ENCODE measurements around the gene KRT27.

KRT27 gene

DNA sequence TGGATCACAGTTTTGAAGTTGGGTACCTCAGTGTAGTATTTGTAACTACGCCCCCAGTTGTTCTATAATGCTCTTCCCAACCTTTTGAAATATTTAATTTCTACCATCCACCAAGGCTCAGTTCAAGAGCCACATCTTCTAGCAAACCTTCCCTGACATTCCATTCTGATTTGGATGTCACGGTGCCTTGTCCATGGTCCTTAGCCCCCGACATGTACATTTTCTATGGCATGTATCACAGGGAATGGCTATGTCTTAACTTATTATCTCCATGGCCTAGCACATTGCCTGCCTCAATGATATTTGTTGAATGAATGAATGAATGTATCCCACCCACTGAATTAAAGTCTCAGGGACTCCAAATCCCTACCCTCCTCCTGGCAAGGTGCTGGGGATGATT lies 23.8 kb upstream of the KRT27 start:
- no peak for DNase-seq

DNA sequence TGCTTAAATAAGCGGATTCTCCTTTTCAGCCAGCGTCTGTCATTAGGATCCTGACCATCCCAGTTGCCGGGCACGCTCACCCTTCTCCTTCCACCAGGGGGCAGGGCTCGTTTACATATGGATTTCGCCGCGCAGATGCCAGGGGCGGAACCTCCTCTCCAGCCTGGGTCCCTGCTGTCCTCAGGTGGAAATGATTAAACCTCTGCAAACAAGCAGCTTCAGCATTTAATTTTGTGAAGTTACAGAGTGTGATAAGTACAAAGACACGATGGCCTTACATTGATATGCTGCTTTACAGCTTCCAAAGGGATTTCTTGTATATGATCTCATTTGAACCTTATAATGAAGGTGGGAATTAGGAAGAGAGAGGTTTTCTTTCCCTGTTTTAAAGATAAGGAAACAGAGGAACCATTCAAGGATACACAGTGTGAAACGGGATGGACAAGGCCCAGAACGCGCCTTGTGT lies 21.3 kb upstream of the KRT27 start:
- peak; percentile 62 for DNase-seq

DNA sequence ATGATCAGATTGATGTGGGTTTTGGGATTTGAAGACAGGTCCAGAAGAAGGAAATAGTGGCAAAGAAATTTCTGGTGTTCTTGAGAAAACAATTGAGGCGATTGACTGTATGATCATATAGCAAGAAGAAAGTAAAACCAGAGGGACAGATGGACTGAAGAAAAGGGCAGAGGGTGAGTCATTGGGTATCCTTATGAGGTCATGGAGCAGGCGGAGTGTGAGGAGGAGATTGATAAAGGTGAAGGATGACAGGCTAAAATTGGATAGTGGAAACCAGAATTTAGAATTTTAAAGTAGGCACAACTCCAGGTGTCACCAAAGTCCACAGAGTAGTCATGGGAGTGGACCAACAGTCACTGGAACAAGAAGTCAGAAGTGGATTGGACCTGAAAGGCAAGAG lies 18.8 kb upstream of the KRT27 start:
- DNase-seq, result no peak

DNA sequence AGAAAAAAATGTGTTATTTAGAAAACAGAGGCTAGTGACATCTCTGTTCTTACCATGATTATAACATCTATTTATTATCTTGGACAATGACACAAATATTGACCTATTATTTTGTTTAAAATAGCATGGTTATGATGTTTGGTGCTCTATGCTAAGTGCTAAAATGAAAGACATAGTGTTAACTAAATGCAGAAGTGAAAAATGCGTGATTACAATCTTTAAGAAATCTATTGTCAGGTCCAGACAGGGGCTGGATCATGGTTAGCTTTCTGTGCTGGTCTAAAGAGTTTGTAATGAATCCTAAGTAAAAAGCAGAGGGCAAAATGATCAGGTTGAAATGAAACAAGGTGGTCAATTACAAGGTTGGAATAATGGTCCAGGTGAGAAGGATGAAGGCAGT lies 18.0 kb upstream of the KRT27 start:
- DNase-seq, result no peak

DNA sequence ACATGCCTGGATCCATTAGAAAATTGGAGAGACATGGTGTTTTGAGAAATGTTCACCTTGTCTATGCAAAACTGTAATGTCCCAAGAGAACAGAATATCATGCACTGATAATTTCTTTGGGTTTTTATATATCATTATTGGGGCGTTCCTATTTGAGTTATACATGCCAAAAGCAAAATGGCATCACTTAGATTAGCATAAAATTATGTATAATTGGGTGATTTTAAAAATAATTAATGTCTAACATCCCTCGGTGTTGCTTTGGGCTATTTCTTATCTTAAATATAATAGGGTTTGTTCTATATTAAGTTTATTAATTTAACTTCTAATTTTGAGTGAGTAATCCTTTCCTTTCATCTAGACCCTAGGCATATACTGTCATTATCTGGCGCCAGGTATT lies 17.5 kb upstream of the KRT27 start, which contains the start of gene KRT28:
Gene KRT28 (minus strand): TSS at position 101 of the 400 bp plus-strand sequence. CDS start 66 bp downstream, at position 35.
- no peak for DNase-seq

DNA sequence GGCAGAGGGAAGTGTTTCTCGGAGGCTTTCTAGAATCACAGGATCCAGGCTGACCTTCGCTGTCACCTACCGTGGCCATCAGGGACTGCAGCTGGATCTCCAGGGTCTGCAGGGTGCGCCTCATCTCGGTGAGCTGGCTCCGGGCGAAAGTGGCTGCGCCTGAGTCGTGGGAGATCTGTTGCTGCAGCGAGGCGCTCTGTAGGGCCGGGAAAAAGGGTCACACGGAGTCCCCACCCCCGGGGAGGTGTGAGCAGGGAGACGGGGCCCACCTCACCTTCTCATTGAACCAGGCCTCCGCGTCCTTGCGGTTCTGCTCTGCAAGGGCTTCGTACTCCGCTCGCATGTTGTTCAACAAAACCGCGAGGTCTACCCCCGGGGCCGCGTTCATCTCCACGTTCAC lies 14.5 kb upstream of the KRT27 start:
- DNase-seq, result no peak

DNA sequence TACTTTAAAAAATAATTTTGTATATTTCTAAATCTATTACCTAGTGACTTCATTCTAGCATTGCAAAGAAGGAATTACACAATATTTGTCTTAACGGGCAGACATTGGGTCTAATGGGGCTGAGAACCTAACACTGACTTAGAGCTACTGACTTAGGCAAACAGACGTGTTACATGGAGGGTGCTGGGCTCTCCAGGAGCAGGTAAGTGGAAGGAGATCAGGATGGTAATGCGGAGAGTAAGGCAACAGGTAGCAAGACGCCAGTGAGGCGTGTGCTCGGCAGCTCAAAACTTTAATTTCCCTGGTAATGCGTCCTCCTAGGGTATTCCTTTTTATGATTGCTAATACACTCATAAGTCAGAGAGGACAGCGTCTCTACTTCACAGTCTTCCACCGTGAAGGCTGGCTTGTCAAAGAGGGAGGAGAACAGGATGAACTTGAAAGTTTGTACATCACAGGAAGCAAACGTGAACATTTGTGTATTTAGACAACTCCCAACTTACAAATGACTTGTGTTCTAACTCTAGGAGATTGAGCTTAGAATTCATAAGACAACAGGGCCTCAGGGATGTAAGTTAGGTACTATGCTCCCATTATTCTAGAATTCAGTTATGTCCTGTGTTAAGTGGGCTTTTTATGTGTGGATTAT lies 12.8 kb upstream of the KRT27 start:
- DNase-seq, result no peak

DNA sequence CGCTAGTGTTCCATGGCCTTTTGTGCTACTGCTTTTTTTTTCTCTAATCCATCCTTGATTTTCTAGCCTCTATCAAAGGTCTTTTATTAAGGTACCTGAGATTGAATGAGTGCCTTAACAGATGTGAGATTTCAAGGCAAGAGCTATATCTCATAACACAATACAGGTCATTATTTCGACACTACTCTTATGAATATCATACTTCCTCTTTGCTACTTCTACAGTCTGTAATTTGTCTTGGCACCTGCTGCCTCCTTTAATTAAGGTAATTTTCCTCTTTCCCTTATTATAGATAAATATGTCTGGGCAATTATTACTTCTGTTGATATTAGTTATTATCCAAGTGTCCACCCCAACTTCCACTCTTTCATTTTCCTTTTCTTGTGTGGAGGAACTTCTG lies 12.1 kb upstream of the KRT27 start:
- DNase-seq, result no peak

DNA sequence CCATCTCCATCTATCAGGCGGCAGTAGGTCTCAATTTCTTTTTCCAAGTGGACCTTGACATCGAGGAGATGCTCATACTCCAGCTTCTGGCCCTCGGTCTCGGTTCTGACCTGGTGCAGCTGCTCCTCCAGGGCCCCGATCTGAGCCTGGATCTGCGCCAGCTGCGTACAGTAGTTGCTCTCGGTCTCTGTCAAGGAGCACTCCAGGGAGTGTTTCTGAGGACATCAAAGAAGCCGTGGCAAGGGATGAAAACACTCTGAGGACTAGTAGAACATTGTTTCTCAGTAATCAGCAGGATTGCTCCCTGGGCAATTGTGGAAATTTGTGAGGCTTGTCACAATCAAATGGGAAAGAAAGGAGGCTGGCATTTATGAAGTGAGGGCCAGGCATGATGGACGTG lies 11.5 kb upstream of the KRT27 start:
- no peak for DNase-seq

DNA sequence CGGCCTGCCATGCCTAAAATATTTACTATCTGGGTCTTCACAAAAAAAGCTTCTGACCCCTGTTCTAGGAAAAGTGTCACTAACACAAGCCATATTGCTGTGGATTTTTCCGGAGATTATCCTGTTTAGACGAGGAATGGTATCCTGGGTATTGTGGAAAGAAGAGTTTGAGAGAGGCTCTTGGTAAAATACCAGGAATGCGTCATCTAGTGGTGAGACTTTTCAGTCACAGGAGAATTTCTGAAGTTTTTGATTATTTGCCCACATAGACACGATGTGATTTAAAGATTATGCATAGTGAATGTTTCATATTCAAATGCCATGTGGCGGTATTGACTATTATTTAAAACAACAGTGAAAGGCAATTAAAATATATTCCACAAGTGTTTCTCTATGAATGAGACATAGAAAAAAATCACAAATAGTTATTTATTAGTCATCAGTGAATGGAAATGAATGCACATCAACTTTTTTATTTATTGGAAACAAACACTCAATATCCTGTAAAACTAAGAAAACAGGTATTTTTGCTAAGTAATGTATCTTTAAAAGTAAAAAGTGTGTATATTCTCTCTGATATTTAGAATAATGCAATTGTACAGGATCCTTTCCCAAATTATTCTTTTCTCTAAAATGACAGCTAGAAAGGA lies 9.6 kb upstream of the KRT27 start:
- no peak for DNase-seq

DNA sequence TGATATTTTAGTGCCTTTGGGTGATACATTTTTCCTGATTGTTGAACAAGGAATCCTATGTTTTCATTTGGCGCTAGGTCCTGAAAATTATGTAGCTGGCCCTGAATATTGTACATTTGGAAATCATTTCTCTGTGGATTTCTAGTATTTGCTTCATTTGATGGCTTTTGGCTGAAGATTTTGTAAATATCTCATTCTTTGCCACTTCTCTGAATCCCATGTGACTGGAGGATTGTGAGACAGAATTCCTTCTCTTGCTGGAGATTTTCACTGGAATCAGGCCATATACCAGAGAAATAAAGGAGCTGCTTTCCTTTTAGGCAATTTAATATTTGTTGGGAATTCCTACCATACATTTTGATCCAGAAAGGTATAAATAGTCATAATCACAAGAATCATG lies 8.8 kb upstream of the KRT27 start:
- DNase-seq, result no peak

DNA sequence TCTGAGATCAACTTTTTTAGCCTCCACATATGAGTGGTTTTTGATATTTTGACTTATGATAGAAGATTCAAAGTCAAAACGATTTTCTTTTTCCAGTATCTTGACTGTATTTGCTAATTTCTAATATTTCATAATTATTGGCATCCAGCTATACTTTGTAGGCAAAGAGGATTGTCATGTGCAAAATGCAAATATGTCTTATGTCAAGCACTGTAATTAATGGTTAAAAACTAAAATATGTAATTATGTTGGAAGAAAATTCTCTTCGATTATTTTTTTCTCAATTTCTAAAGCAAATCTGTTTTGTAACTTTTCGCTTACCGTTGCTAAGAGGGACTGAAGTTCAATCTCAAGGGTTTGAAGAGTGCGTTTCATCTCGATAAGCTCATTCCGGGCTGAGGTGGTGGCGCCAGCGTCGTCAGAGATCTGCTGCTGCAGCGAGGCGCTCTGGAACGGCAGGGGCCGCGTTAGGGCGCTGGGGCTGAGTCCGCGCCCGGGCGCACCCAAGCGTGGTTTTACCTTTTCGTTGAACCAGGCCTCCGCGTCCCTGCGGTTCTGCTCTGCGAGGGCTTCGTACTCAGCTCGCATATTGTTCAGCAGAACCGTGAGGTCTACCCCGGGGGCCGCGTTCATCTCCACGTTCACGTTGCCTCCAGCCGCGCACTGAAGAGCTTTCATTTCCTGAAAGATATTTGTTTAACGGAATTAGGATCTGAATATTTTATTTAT lies 3.0 kb downstream of the KRT27 start:
- no peak for DNase-seq

DNA sequence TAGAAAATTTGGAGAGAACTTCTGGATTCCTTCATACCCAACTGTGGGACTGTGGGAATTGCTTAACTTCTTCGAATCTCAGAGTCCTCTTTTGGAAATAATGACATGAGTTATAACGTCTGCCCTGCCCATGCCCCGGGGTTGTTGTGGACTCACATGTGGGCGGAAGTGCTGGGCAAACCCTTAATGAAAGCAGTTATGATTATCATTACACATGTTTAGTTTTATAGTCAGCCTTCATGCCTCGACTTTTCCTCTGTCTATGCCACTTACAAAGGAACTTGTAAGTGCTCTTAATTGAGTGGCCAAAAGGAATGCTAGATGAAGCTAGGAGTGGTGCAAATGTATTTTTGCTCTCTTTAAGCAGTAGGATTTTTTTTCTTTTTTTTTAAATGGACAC lies 3.9 kb downstream of the KRT27 start:
- DNase-seq, result no peak

DNA sequence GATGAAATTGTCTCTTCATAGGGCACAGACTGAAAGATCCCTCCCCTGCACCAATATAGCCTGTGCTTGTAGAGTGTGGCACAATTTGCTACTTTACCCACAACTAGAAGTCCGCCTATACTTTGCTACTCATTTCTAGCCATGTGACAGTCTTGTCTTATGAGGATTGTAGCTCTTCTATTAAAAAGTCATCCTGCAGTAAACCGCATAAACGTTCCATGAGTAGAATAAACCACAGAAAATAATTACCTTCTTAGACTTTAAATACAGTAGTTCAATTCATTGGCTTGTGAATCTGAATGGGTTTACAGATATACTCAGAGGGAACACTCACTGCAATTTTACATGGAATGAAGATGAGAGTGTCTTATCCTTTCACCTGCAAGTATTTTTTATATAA lies 4.4 kb downstream of the KRT27 start:
- no peak for DNase-seq

DNA sequence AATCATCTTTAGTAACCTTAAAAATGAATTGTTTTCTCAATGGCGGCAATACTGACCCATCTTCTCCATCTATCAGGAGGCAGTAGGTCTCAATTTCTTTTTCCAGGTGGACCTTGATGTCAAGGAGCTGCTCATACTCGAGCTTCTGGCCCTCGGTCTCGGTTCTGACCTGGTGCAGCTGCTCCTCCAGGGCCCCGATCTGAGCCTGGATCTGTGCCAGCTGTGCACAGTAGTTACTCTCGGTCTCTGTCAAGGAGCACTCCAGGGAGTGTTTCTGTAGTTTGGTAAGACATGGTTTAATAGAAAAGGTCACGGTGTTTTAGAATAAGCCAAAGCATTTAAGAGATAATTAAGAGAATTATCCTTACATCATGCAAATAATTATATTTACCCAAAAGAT lies 4.9 kb downstream of the KRT27 start:
- DNase-seq, result no peak

DNA sequence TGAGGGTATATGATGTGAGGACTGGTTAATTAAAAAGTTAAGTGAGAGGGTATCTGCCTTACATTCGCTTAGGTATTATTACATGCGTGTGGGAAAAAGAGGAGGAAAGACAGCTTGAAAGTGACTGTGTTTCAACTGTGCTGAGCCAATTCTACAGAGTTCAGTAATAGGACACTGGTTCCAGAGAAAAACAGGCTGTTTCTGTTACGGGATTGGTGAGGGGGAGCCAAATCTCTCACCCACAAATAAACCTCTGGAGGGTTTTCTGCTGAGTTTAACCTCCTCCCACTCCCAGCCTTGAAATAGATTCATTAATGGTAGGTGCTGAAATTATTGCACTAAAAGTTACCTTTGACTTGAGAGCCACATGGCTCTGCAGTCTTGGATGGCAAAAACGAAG lies 6.4 kb downstream of the KRT27 start:
- DNase-seq, result no peak

DNA sequence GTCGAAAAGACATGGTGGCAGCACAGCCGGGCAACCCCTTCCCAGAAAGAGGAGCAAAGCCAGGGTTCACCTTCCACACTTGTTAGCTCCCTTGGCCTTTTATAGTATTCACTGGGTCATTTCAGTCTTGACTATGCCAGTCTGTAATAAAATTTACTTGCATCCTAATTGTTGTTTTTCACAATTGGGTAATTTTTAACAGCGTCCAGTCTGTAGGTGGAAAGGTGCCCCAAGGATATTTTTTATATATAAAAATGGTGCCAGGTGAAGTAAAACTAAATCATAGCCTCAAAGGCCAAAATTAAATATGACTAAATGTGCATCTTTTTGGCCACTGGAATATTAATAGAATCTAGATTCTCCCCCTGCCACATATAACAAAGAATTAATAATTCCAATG lies 10.2 kb downstream of the KRT27 start, which contains the start of gene KRT26:
Gene KRT26 (minus strand): TSS at position 101 of the 400 bp plus-strand sequence. CDS start 88 bp downstream, at position 13.
- no peak for DNase-seq

DNA sequence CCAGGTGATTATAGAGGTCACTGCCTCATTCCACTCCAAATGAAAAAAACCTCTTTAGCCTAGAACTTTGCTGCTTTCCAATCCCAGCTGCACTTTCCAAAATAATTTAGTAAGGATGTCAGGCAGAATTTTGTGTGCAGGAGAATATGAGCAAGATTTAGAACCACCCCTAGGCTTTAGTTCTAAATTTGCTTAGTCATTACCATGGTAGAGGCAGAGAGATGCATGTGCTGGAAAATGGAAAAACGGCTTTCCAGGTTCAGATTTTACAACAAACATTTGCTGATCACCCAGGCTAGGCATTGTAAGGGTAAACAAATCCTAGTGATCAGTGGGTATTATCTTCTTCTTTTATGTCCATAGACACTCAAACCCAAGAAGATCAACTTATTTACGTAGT lies 16.7 kb downstream of the KRT27 start:
- DNase-seq, result no peak

DNA sequence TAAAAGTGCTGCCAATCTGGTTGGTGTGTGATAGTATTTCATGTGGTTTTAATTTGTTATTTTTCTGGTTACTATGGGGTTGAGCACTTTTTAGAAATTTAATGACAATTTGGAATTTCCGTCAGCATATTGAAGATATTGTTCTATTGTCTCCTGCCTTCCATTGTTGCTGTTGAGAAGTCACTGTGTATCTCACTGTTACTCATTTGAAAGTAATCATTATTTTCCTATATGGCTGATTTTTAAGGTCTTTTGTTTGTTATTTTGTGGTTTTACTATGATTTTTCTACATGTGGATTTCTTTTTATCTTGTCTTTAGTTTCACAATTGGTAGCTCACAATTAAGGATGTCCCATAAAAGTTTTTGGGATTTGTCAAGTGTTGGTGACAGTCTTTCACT lies 18.6 kb downstream of the KRT27 start:
- no peak for DNase-seq

DNA sequence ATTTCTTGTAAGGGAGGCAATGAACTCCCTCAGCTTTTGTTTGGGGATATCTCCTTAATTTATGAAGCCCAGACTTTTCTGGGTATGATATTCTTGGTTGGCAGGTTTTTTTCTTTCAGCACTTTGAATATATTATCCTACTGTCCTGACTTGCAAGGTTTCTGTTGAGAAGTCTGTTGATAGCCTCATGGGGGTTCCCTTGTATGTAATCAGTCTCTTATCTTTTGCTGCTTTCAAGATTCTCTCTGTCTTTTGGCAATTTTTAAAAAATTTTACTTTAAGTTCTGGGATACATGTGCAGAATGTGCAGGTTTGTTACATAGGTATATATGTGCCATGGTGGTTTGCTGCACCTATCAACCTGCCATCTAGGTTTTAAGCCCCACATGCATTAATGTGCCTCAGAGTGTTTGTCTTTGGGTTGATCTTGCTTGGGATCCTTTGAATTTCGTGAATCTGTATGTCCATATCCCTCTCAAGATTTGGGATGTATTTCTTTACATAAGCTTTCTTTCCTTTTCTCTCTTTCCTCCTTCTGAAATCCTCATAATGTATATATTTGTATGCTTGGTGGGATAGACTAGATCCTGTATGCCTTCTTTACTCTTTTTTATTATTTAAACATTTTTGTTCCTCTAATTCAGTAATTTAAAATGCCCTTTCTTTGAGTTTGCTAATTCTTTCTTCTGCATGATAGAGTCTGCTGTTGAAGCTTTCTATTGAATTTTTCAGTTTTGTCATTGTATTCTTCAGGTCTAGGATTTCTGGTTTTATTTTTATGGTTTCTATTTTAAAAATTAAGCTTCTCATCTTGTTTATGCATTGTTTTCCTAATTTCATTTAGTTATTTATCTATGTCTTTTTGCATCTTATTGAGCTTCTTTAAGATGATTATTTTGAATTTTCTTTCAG lies 22.0 kb downstream of the KRT27 start:
- no peak for DNase-seq

DNA sequence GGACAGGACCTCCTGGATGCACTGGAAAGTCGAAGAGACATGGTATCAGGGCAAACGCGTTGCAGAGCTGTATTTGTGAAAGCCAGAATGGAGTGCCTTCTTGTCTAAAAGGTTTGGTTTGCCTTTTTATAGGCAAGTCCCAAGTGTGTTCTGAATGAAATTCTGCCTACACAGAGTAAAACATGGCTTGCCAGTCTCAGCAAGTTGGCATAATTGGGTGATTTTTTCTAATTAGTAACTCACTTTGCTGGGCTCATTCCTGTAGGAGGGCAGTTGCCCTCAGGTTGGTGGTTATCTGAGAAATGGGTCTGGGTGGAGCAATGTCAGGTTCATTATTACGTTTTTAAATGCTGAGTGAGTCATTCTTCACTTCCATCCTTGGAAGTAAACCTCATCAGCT lies 27.1 kb downstream of the KRT27 start, which contains the start of gene KRT25:
Gene KRT25 (minus strand): TSS at position 101 of the 400 bp plus-strand sequence. CDS start 60 bp downstream, at position 41.
- DNase-seq, result no peak

DNA sequence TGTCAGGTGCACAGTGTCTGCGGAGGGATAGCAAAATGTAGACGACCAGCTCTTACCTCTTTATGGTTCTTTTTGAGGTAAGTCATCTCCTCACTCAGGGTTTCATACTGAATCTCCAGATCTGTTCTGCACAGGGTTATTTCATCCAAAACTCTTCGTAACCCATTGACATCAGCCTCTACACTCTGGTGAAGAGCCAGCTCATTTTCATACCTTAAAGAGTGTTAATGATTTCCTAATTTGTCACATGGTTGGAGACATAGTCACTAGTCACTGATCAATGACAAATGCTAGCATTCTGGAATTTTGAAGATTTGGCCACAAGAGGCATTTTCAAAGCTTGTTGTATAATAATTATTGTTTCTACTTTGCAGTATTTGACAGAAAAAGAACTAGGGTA lies 28.5 kb downstream of the KRT27 start:
- DNase-seq, result no peak

DNA sequence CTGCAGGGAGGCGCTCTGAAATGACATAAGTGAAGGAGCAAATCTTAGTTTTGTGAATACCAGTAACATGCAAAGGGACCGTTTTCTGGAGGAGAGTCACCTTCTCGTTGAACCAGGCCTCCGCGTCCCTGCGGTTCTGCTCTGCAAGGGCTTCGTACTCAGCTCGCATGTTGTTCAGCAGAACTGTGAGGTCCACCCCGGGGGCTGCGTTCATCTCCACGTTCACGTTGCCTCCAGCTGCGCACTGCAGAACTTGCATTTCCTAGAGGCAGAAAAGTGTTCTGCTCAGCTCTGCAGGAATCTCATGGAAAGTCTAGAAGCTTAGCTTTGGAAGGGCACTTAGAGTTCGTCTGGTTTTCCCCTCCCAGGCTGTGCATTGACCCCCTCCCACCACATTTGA lies 31.3 kb downstream of the KRT27 start:
- DNase-seq, result no peak

Data from CD4-positive, alpha-beta T cell treated with Interferon gamma for 1 hour (primary cell).